Measurements from ENCODE around the gene PWWP2A.

- TF ChIP-seq CTCF (IDR thresholded peaks at IDR 0.05) (no peak), POLR2A (IDR thresholded peaks at IDR 0.05) (no peak)
These were observed 47.1 kb upstream of the PWWP2A start for GRCh38 chr5:160166069-160166972.
